ENCODE measurements around the gene CES5A. TPM values are rescaled to one million over a fixed set of nuclear protein-coding genes. Genes with fewer than 3 reads are reported as not detected.

Gene CES5A
- total and polyA plus RNA-seq, 2 of the 8 experiments (the other 6 are each of a cell fraction or from before 2014, with no cell fraction given) = not detected

DNA sequence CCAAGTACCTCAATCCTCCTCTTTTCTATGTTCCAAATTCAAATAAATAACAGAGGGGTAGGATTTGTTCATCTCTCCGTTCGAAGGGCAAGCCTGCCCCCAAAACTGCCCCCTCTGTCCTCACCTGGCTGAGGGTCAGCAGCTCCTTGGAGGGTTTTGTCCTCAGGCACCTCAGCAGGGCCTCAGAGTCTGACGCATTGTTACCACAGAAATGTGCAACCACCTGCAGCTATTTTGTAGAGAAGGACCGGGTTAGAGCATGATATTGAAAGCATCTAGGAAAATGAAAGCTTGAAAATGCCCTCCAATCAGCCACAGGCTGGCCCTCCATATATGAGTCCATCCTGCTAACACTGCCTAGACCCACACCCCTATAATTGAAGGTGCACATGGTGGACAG is 13.9 kb downstream of the CES5A start:
- 98% methylated on average over 4 of the region's 4 CpGs; no CpG with 5 or more reads in 1 of the 2 experiments for WGBS, 2 experiments (ENCODE audit: extremely low coverage in 1 of 2, insufficient coverage in 1 of 2, insufficient read length in 1 of 2, insufficient replicate concordance in 2 of 2, low coverage in 1 of 2, low lambda C conversion rate in 2 of 2, missing lambda C conversion rate in 1 of 2)
- TF ChIP-seq KDM1A (IDR thresholded peaks at IDR 0.05; ENCODE audit: borderline replicate concordance, low read length) (no peak), SP1 (IDR thresholded peaks at IDR 0.05; ENCODE audit: low read depth, low read length) (no peak), HDAC6 (IDR thresholded peaks at IDR 0.05; ENCODE audit: low read depth, low read length) (no peak), RAD21 (IDR thresholded peaks at IDR 0.05 in 1 of 2, conservative IDR thresholded peaks at IDR 0.05 in 1 of 2; ENCODE audit: low read depth in 2 of 2, low read length in 2 of 2) (no peak), PHF8 (conservative IDR thresholded peaks at IDR 0.05; ENCODE audit: low read depth, low read length) (no peak), CHD1 (IDR thresholded peaks at IDR 0.05; ENCODE audit: low read depth, low read length) (no peak), SIX5 (IDR thresholded peaks at IDR 0.05; ENCODE audit: low read depth, low read length) (no peak), ATF3 (IDR thresholded peaks at IDR 0.05; ENCODE audit: insufficient read depth, low read depth, low read length) (no peak), TAF7 (optimal IDR thresholded peaks at IDR 0.05; ENCODE audit: borderline replicate concordance, low read depth, low read length) (no peak), EGR1 (IDR thresholded peaks at IDR 0.05; ENCODE audit: borderline replicate concordance, low read depth, low read length) (no peak), RBBP5 (IDR thresholded peaks at IDR 0.05; ENCODE audit: borderline replicate concordance, low read depth, low read length) (no peak), YY1 (IDR thresholded peaks at IDR 0.05; ENCODE audit: low read depth, low read length) (no peak), TEAD4 (IDR thresholded peaks at IDR 0.05; ENCODE audit: low read depth, low read length) (no peak), TAF1 (IDR thresholded peaks at IDR 0.05; ENCODE audit: low read depth, low read length) (no peak), NANOG (IDR thresholded peaks at IDR 0.05; ENCODE audit: insufficient read depth, low read depth, low read length, poor library complexity, severe bottlenecking) (no peak)

More for the DNA sequence above, 13.9 kb downstream of the CES5A start:
- no peak overlapping the region for H3K4ac ChIP-seq (replicated peaks; ENCODE audit: insufficient read length, low read depth, low read length)
- FAIRE-seq (no peak), DNase-seq (ENCODE audit: low read depth in 1 of 2, low spot score in 2 of 2) (no peak)
- H3K23me2 ChIP-seq (ENCODE audit: low read depth, low read length) = no peaks in the 10 kb centered on the region
- no peak overlapping the region for H3K14ac ChIP-seq (ENCODE audit: insufficient read length)
- no peak overlapping the region for H3K4me3 ChIP-seq (ENCODE audit: extremely low read depth in 1 of 4, insufficient read depth in 2 of 4, low read depth in 3 of 4, low read length in 4 of 4)
- no peaks in the 10 kb centered on the region for H3K79me2 ChIP-seq (ENCODE audit: control insufficient read depth in 1 of 2, insufficient read depth in 2 of 2, low read length in 2 of 2)
- H2BK5ac ChIP-seq (ENCODE audit: low read depth, low read length) = no peak overlapping the region
- H4K91ac ChIP-seq (replicated peaks; ENCODE audit: insufficient read length, low read length) = no peak overlapping the region
- no peaks in the 10 kb centered on the region for H3K4me1 ChIP-seq (replicated peaks in 1 of 4; ENCODE audit: control insufficient read depth in 3 of 4, insufficient read depth in 4 of 4, low read length in 3 of 4)
- no peak overlapping the region for H2AK5ac ChIP-seq (ENCODE audit: low read depth, low read length)
- H2BK120ac ChIP-seq (replicated peaks; ENCODE audit: low read depth, low read length) = no peak overlapping the region
- no peak overlapping the region for H3K4me2 ChIP-seq (ENCODE audit: insufficient read depth in 1 of 2, low read depth in 2 of 2, low read length in 2 of 2)
- H3K23ac ChIP-seq (ENCODE audit: insufficient read length) = no peak overlapping the region
- H2AFZ ChIP-seq (ENCODE audit: low read length) = no peak overlapping the region
- no peaks in the 10 kb centered on the region for H4K20me1 ChIP-seq (replicated peaks in 1 of 2; ENCODE audit: control insufficient read depth in 1 of 2, insufficient read depth in 2 of 2, low read length in 2 of 2)
- ChIA-PET POLR2A (ENCODE audit: partially characterized antibody) (no interaction called here), CTCF (ENCODE audit: partially characterized antibody) (interaction anchor here (1.3 to 1.7 kb wide), 4 partner anchors 11 to 457 kb away, joined by 3 to 5 read pairs (median 4); partner anchors contain the start of gene CES5A)
- no peak overlapping the region for H2BK12ac ChIP-seq (ENCODE audit: low read depth, low read length)
- no peak overlapping the region for H3K18ac ChIP-seq (ENCODE audit: extremely low read depth, low read length)
- H2BK15ac ChIP-seq (ENCODE audit: low read length) = no peak overlapping the region
- H4K5ac ChIP-seq (ENCODE audit: insufficient read length, low read depth, low read length) = no peak overlapping the region
- H4K8ac ChIP-seq (ENCODE audit: extremely low read depth, insufficient read depth, low read length) = no peak overlapping the region
- H3K9ac ChIP-seq (replicated peaks in 1 of 4; ENCODE audit: extremely low read depth in 1 of 4, low read depth in 3 of 4, low read length in 3 of 4) = no peak overlapping the region
- no peak overlapping the region for H2BK20ac ChIP-seq (ENCODE audit: low read length)
- H3K27ac ChIP-seq (ENCODE audit: low read depth, low read length) = no peak overlapping the region
- H3K79me1 ChIP-seq (ENCODE audit: low read depth, low read length) = no peaks in the 10 kb centered on the region
- H3K9me3 ChIP-seq (ENCODE audit: insufficient read depth in 2 of 2, low read depth in 1 of 2, low read length in 1 of 2) = no peaks in the 10 kb centered on the region
- H3K36me3 ChIP-seq (ENCODE audit: control insufficient read depth in 2 of 4, insufficient read depth in 4 of 4, low read length in 3 of 4) = no peaks in the 10 kb centered on the region
- no peaks in the 10 kb centered on the region for H3K27me3 ChIP-seq (replicated peaks in 1 of 4; ENCODE audit: control insufficient read depth in 3 of 4, extremely low read depth in 1 of 4, insufficient read depth in 3 of 4, low read length in 3 of 4)
- H3K56ac ChIP-seq (replicated peaks; ENCODE audit: insufficient read length, low read depth, low read length) = no peak overlapping the region

All from H1 (cell line).